Measurements from ENCODE around the gene HTR2B.

HTR2B gene

GRCh38 chr2:231134910-231135655 is 10.2 kb upstream of the HTR2B start:
- H3K27ac ChIP-seq (ENCODE audit: insufficient read depth, low read depth, low read length, poor library complexity, severe bottlenecking): no peak overlapping the region
- H3K36me3 ChIP-seq (ENCODE audit: control insufficient read depth, insufficient read depth, low read length): peaks cover 3% of the 10 kb centered on the region
- H3K4me3 ChIP-seq (ENCODE audit: insufficient read depth, low read depth, low read length): no peak overlapping the region
- no peaks in the 10 kb centered on the region for H3K9me3 ChIP-seq (ENCODE audit: control insufficient read depth, low read length)
- WGBS, 2 experiments: 90 to 91% methylated on average over 1 of the region's 1 CpG
- no peaks in the 10 kb centered on the region for H3K27me3 ChIP-seq (ENCODE audit: control insufficient read depth, insufficient read depth, low read length, poor library complexity, severe bottlenecking)
- no peaks in the 10 kb centered on the region for H3K4me1 ChIP-seq (ENCODE audit: control insufficient read depth, insufficient read depth, low read length)

GRCh38 chr2:231133365-231134099 is 8.7 kb upstream of the HTR2B start:
- no peak overlapping the region for H3K4me3 ChIP-seq (ENCODE audit: insufficient read depth, low read depth, low read length)
- no peaks in the 10 kb centered on the region for H3K27me3 ChIP-seq (ENCODE audit: control insufficient read depth, insufficient read depth, low read length, poor library complexity, severe bottlenecking)
- H3K4me1 ChIP-seq (ENCODE audit: control insufficient read depth, insufficient read depth, low read length): no peaks in the 10 kb centered on the region
- no CpG with 5 or more reads among the region's 1 CpG for WGBS, 2 experiments
- no peaks in the 10 kb centered on the region for H3K36me3 ChIP-seq (ENCODE audit: control insufficient read depth, insufficient read depth, low read length)
- H3K27ac ChIP-seq (ENCODE audit: insufficient read depth, low read depth, low read length, poor library complexity, severe bottlenecking): no peak overlapping the region
- H3K9me3 ChIP-seq (ENCODE audit: control insufficient read depth, low read length): no peaks in the 10 kb centered on the region

GRCh38 chr2:231132129-231132528 is 7.3 kb upstream of the HTR2B start:
- no peaks in the 10 kb centered on the region for H3K4me1 ChIP-seq (ENCODE audit: control insufficient read depth, insufficient read depth, low read length)
- 100% methylated on average over 1 of the region's 1 CpG for WGBS, 2 experiments
- no peak overlapping the region for H3K27ac ChIP-seq (ENCODE audit: insufficient read depth, low read depth, low read length, poor library complexity, severe bottlenecking)

GRCh38 chr2:231130336-231131056 is 5.7 kb upstream of the HTR2B start:
- H3K9me3 ChIP-seq (ENCODE audit: control insufficient read depth, low read length): no peaks in the 10 kb centered on the region
- H3K4me1 ChIP-seq (ENCODE audit: control insufficient read depth, insufficient read depth, low read length): no peaks in the 10 kb centered on the region
- no peak overlapping the region for H3K4me3 ChIP-seq (ENCODE audit: insufficient read depth, low read depth, low read length)
- no peaks in the 10 kb centered on the region for H3K27me3 ChIP-seq (ENCODE audit: control insufficient read depth, insufficient read depth, low read length, poor library complexity, severe bottlenecking)
- 93 to 95% methylated on average over 6 of the region's 6 CpGs for WGBS, 2 experiments
- H3K27ac ChIP-seq (ENCODE audit: insufficient read depth, low read depth, low read length, poor library complexity, severe bottlenecking): no peak overlapping the region
- H3K36me3 ChIP-seq (ENCODE audit: control insufficient read depth, insufficient read depth, low read length): no peaks in the 10 kb centered on the region

More at GRCh38 chr2:231132129-231132528, 7.3 kb upstream of the HTR2B start:
- no peak overlapping the region for H3K4me3 ChIP-seq (ENCODE audit: insufficient read depth, low read depth, low read length)
- H3K27me3 ChIP-seq (ENCODE audit: control insufficient read depth, insufficient read depth, low read length, poor library complexity, severe bottlenecking): no peaks in the 10 kb centered on the region
- no peaks in the 10 kb centered on the region for H3K36me3 ChIP-seq (ENCODE audit: control insufficient read depth, insufficient read depth, low read length)
- no peaks in the 10 kb centered on the region for H3K9me3 ChIP-seq (ENCODE audit: control insufficient read depth, low read length)

- Histone ChIP-seq H3K4me1 (ENCODE audit: control insufficient read depth, insufficient read depth, low read length) (peaks cover 5% of the 10 kb centered on the region), H3K36me3 (ENCODE audit: control insufficient read depth, insufficient read depth, low read length) (no peaks in the 10 kb centered on the region), H3K9me3 (ENCODE audit: control insufficient read depth, low read length) (no peaks in the 10 kb centered on the region), H3K27me3 (ENCODE audit: control insufficient read depth, insufficient read depth, low read length, poor library complexity, severe bottlenecking) (no peaks in the 10 kb centered on the region), H3K4me3 (ENCODE audit: insufficient read depth, low read depth, low read length) (no peak overlapping the region), H3K27ac (ENCODE audit: insufficient read depth, low read depth, low read length, poor library complexity, severe bottlenecking) (no peak overlapping the region)
- WGBS, 2 experiments: 88% methylated on average over 1 of the region's 1 CpG; no CpG with 5 or more reads in 1 of the 2 experiments
Observed at GRCh38 chr2:231129216-231129615, 4.4 kb upstream of the HTR2B start.

GRCh38 chr2:231128541-231128940 is 3.7 kb upstream of the HTR2B start:
- Histone ChIP-seq H3K4me3 (ENCODE audit: insufficient read depth, low read depth, low read length) (no peak overlapping the region), H3K27ac (ENCODE audit: insufficient read depth, low read depth, low read length, poor library complexity, severe bottlenecking) (no peak overlapping the region), H3K27me3 (ENCODE audit: control insufficient read depth, insufficient read depth, low read length, poor library complexity, severe bottlenecking) (no peaks in the 10 kb centered on the region), H3K9me3 (ENCODE audit: control insufficient read depth, low read length) (no peaks in the 10 kb centered on the region), H3K4me1 (ENCODE audit: control insufficient read depth, insufficient read depth, low read length) (peaks cover 5% of the 10 kb centered on the region), H3K36me3 (ENCODE audit: control insufficient read depth, insufficient read depth, low read length) (no peaks in the 10 kb centered on the region)

- Histone ChIP-seq H3K9me3 (ENCODE audit: control insufficient read depth, low read length) (no peaks in the 10 kb centered on the region), H3K27me3 (ENCODE audit: control insufficient read depth, insufficient read depth, low read length, poor library complexity, severe bottlenecking) (no peaks in the 10 kb centered on the region), H3K27ac (ENCODE audit: insufficient read depth, low read depth, low read length, poor library complexity, severe bottlenecking) (no peak overlapping the region), H3K4me1 (ENCODE audit: control insufficient read depth, insufficient read depth, low read length) (peaks cover 5% of the 10 kb centered on the region), H3K36me3 (ENCODE audit: control insufficient read depth, insufficient read depth, low read length) (no peaks in the 10 kb centered on the region), H3K4me3 (ENCODE audit: insufficient read depth, low read depth, low read length) (no peak overlapping the region)
- 100% methylated on average over 1 of the region's 1 CpG for WGBS, 2 experiments
Observed at GRCh38 chr2:231127936-231128335, 3.1 kb upstream of the HTR2B start.

GRCh38 chr2:231127480-231127879 is 2.6 kb upstream of the HTR2B start:
- 93 to 94% methylated on average over 9 of the region's 9 CpGs for WGBS, 2 experiments
- Histone ChIP-seq H3K36me3 (ENCODE audit: control insufficient read depth, insufficient read depth, low read length) (no peaks in the 10 kb centered on the region), H3K27me3 (ENCODE audit: control insufficient read depth, insufficient read depth, low read length, poor library complexity, severe bottlenecking) (no peaks in the 10 kb centered on the region), H3K27ac (ENCODE audit: insufficient read depth, low read depth, low read length, poor library complexity, severe bottlenecking) (no peak overlapping the region), H3K4me1 (ENCODE audit: control insufficient read depth, insufficient read depth, low read length) (peaks cover 5% of the 10 kb centered on the region), H3K9me3 (ENCODE audit: control insufficient read depth, low read length) (no peaks in the 10 kb centered on the region), H3K4me3 (ENCODE audit: insufficient read depth, low read depth, low read length) (no peak overlapping the region)

- H3K27ac ChIP-seq (ENCODE audit: insufficient read depth, low read depth, low read length, poor library complexity, severe bottlenecking): no peak overlapping the region
- no peaks in the 10 kb centered on the region for H3K27me3 ChIP-seq (ENCODE audit: control insufficient read depth, insufficient read depth, low read length, poor library complexity, severe bottlenecking)
- WGBS, 2 experiments: 95% methylated on average over 7 of the region's 7 CpGs
- H3K4me1 ChIP-seq (ENCODE audit: control insufficient read depth, insufficient read depth, low read length): peaks cover 5% of the 10 kb centered on the region
- no peaks in the 10 kb centered on the region for H3K9me3 ChIP-seq (ENCODE audit: control insufficient read depth, low read length)
- H3K36me3 ChIP-seq (ENCODE audit: control insufficient read depth, insufficient read depth, low read length): no peaks in the 10 kb centered on the region
- H3K4me3 ChIP-seq (ENCODE audit: insufficient read depth, low read depth, low read length): no peak overlapping the region
Observed at GRCh38 chr2:231126123-231126522, 1.3 kb upstream of the HTR2B start.

- no peak overlapping the region for H3K4me3 ChIP-seq (ENCODE audit: insufficient read depth, low read depth, low read length)
Observed at GRCh38 chr2:231123362-231123898, 1.4 kb downstream of the HTR2B start.

More at GRCh38 chr2:231123362-231123898, 1.4 kb downstream of the HTR2B start:
- H3K9me3 ChIP-seq (ENCODE audit: control insufficient read depth, low read length): no peaks in the 10 kb centered on the region
- H3K36me3 ChIP-seq (ENCODE audit: control insufficient read depth, insufficient read depth, low read length): no peaks in the 10 kb centered on the region
- peak overlapping the region; percentile 38 for H3K27ac ChIP-seq (ENCODE audit: insufficient read depth, low read depth, low read length, poor library complexity, severe bottlenecking)
- H3K27me3 ChIP-seq (ENCODE audit: control insufficient read depth, insufficient read depth, low read length, poor library complexity, severe bottlenecking): no peaks in the 10 kb centered on the region
- WGBS, 2 experiments: 67 to 71% methylated on average over 4 of the region's 4 CpGs
- H3K4me1 ChIP-seq (ENCODE audit: control insufficient read depth, insufficient read depth, low read length): peaks cover 5% of the 10 kb centered on the region
